Midbrain (tissue), 1 donor: ENCODE measurements around the gene USP17L27.
"Not testable (repeated sequence)": the region's sequence is repeated elsewhere in the genome, so short reads cannot be mapped to it uniquely, and the experiment has no call there.

ENCODE experiments used
- DNase-seq: peaks from one replicate; lab custom pipeline; 2025; lab: John Stamatoyannopoulos, UW

The USP17L27 gene

DNA sequence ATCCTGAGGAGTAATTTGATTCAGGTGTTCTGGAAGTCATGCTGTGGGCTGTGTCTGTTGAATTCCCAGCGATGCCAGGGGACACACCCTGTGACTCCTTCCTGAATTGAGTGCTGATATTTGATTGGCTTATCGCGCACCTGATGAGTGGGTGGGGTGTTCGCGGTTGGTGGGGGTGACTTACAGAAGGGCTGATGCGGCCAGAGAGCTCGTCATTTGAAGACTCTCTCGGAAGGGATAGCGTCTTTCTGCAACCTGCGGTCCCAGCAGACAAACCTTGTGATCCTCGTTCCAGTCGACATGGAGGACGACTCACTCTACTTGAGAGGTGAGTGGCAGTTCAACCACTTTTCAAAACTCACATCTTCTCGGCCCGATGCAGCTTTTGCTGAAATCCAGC, at the start of gene USP17L27:
TSS of gene USP17L27 (plus strand) at position 301 of the 400 bp plus-strand sequence. CDS start at position 301, 0 bp downstream.
- DNase-seq: not testable (repeated sequence)

DNA sequence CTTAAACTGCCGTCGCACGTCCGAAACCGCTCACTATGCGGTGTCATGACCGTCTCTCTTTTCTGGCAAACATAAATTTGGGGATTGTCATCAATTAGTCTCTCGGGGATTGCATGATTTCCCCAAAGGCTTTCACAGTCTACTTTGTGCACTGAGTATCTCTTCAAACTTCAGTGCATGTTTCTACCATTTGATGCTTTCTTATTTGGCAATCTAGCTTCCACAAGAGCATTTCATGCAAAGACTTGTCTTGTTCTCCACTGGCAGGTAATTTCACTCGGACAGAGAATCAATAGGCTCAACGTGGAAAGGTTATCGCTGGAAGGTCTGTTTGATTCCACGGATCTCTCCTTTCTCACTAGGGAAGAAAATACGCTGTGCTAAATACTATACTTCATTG, 19.8 kb upstream of the USP17L27 start:
- not testable (repeated sequence) for DNase-seq

DNA sequence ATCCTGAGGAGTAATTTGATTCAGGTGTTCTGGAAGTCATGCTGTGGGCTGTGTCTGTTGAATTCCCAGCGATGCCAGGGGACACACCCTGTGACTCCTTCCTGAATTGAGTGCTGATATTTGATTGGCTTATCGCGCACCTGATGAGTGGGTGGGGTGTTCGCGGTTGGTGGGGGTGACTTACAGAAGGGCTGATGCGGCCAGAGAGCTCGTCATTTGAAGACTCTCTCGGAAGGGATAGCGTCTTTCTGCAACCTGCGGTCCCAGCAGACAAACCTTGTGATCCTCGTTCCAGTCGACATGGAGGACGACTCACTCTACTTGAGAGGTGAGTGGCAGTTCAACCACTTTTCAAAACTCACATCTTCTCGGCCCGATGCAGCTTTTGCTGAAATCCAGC, 19.1 kb upstream of the USP17L27 start, which contains the start of gene USP17L24:
TSS of gene USP17L24 (plus strand) at position 301 of the 400 bp plus-strand sequence. CDS start at position 301, 0 bp downstream.
- not testable (repeated sequence) for DNase-seq

DNA sequence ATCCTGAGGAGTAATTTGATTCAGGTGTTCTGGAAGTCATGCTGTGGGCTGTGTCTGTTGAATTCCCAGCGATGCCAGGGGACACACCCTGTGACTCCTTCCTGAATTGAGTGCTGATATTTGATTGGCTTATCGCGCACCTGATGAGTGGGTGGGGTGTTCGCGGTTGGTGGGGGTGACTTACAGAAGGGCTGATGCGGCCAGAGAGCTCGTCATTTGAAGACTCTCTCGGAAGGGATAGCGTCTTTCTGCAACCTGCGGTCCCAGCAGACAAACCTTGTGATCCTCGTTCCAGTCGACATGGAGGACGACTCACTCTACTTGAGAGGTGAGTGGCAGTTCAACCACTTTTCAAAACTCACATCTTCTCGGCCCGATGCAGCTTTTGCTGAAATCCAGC, 14.3 kb upstream of the USP17L27 start, which contains the start of gene USP17L25:
TSS of gene USP17L25 (plus strand) at position 301 of the 400 bp plus-strand sequence. CDS start at position 301, 0 bp downstream.
- not testable (repeated sequence) for DNase-seq

DNA sequence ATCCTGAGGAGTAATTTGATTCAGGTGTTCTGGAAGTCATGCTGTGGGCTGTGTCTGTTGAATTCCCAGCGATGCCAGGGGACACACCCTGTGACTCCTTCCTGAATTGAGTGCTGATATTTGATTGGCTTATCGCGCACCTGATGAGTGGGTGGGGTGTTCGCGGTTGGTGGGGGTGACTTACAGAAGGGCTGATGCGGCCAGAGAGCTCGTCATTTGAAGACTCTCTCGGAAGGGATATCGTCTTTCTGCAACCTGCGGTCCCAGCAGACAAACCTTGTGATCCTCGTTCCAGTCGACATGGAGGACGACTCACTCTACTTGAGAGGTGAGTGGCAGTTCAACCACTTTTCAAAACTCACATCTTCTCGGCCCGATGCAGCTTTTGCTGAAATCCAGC, 9.6 kb upstream of the USP17L27 start, which contains the start of gene USP17L26:
TSS of gene USP17L26 (plus strand) at position 301 of the 400 bp plus-strand sequence. CDS start at position 301, 0 bp downstream.
- DNase-seq: not testable (repeated sequence)

DNA sequence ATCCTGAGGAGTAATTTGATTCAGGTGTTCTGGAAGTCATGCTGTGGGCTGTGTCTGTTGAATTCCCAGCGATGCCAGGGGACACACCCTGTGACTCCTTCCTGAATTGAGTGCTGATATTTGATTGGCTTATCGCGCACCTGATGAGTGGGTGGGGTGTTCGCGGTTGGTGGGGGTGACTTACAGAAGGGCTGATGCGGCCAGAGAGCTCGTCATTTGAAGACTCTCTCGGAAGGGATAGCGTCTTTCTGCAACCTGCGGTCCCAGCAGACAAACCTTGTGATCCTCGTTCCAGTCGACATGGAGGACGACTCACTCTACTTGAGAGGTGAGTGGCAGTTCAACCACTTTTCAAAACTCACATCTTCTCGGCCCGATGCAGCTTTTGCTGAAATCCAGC, 4.8 kb upstream of the USP17L27 start, which contains the start of gene USP17L5:
TSS of gene USP17L5 (plus strand) at position 301 of the 400 bp plus-strand sequence. CDS start at position 301, 0 bp downstream.
- DNase-seq: not testable (repeated sequence)

GRCh38 chr4:9348593-9348992, 4.6 kb downstream of the USP17L27 start, which contains the start of gene USP17L28:
Gene USP17L28 (plus strand): TSS chr4:9348893. CDS start chr4:9348893, 0 bp downstream.
- not testable (repeated sequence) for DNase-seq

GRCh38 chr4:9350866-9351265, 6.9 kb downstream of the USP17L27 start:
- not testable (repeated sequence) for DNase-seq

- DNase-seq: not testable (repeated sequence)
Observed at GRCh38 chr4:9353338-9353737, 9.4 kb downstream of the USP17L27 start, which contains the start of gene USP17L29. Gene USP17L29 (plus strand): TSS chr4:9353638. CDS start chr4:9353638, 0 bp downstream.

GRCh38 chr4:9362829-9363228, 18.9 kb downstream of the USP17L27 start, which contains the start of gene USP17L30:
Gene USP17L30 (plus strand): TSS chr4:9363129. CDS start chr4:9363129, 0 bp downstream.
- DNase-seq: not testable (repeated sequence)

- DNase-seq: not testable (repeated sequence)
Observed at GRCh38 chr4:9379881-9380280, 35.9 kb downstream of the USP17L27 start.

- not testable (repeated sequence) for DNase-seq
Observed at GRCh38 chr4:9381012-9381534, 37.1 kb downstream of the USP17L27 start.

GRCh38 chr4:9384126-9384525, 40.2 kb downstream of the USP17L27 start:
- no peak for DNase-seq

- DNase-seq: not testable (repeated sequence)
Observed at GRCh38 chr4:9389001-9389400, 45.1 kb downstream of the USP17L27 start.
